Activated T-cell treated with anti-CD3 and anti-CD28 coated beads, Interleukin-2, amount 50 U/mL, for 72 hours (primary cell): ENCODE results near the gene CKS2. TPM values are rescaled to one million over a fixed set of nuclear protein-coding genes. Genes with fewer than 3 reads are reported as not detected.

Experiments
- ATAC-seq, 2 donors: fragments of 150-1000 bp; cut with Tn5 transposase; replicated peaks in 1 of 2; 2 replicates each; pipeline ENCODE4 v1.10.0; 2021; ENCODE audit warnings: moderate library complexity in 2 of 2, mild to moderate bottlenecking in 1 of 2
- DNase-seq, 2 donors: peaks; one replicate each; pipeline ENCODE4 v3.0.0; 2021 to 2022; ENCODE audit warnings: mixed read lengths in 1 of 2
- H3K27ac Mint-ChIP-seq: one replicate; pipeline ENCODE4 v1.8.0; 2022; ENCODE audit warnings: mild to moderate bottlenecking, moderate library complexity, mixed read lengths
- H3K27me3 Mint-ChIP-seq: one replicate; pipeline ENCODE4 v1.8.0; 2022; ENCODE audit warnings: low read depth, mixed read lengths
- H3K36me3 Mint-ChIP-seq, 2 donors: one replicate each; pipeline ENCODE4 v1.8.0; 2022; ENCODE audit warnings: mixed read lengths in 2 of 2, mild to moderate bottlenecking in 1 of 2; ENCODE audit not compliant: insufficient read depth in 2 of 2
- H3K4me1 Mint-ChIP-seq: one replicate; pipeline ENCODE4 v1.8.0; 2022; ENCODE audit warnings: low read depth, mixed read lengths
- H3K4me3 Mint-ChIP-seq, 2 donors: one replicate each; pipeline ENCODE4 v1.8.0; 2022; ENCODE audit warnings: mild to moderate bottlenecking in 2 of 2, mixed read lengths in 2 of 2, moderate library complexity in 2 of 2
- H3K9me3 Mint-ChIP-seq, 2 donors: one replicate each; pipeline ENCODE4 v1.8.0; 2022; ENCODE audit warnings: mixed read lengths in 2 of 2
- total RNA-seq, 2 donors: library from RNA; stranded (reverse); gene quantifications; one replicate each; pipeline ENCODE4 v1.2.3, GENCODE V29; 2022

The CKS2 gene
- total RNA-seq, 2 donors from 2014 or later: 145 to 155 TPM

DNA sequence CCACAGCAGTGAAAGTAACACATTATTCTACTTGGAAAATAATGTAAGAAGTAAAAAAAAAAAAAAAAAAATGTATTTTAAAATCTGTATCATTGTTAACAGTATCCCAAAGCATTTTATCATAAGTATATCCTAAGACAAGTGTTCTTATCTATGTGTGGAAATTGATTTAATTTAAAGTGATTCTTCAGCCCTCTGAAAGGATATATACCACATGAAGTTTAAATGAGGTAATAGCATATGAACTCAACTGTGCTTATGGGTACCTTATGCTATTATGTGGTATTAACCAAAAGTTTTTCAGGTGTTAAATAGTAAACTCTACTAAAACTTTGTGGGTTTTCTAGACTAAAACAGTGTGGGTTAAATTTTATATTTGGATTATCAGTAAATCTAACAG is 4.5 kb downstream of the CKS2 start:
- H3K27ac Mint-ChIP-seq: peak overlapping the region; percentile 89
- no peak for DNase-seq
- H3K4me1 Mint-ChIP-seq: peaks cover 71% of the 10 kb centered on the region
- no peak for ATAC-seq
- no peaks in the 10 kb centered on the region for H3K27me3 Mint-ChIP-seq
- H3K9me3 Mint-ChIP-seq: no peaks in the 10 kb centered on the region
- H3K36me3 Mint-ChIP-seq: peaks cover 6 to 42% of the 10 kb centered on the region in 2 donors
- peak overlapping the region in 1 of 2 donors; percentile 93 for H3K4me3 Mint-ChIP-seq

DNA sequence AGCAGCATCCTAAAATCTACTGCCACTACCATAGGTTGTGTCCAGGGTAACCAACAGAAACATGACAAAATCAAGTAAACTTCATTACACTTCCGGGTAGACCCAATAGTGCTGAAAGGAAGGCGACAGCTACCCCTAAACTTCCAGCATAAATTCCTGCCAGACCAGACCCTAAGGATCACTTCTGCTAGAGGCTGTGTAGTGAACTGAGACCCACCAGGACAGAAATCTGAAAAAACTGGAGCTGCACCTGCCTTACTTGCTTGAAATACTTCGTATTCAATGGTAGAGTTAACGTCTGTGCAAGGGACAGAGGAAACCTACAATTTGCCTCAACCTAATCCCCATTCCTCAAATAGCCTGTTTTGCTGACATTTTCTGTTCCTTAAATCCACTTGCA is 6.3 kb downstream of the CKS2 start:
- ATAC-seq (no peak), DNase-seq (no peak)
- Mint-ChIP-seq H3K4me1 (peaks cover 89% of the 10 kb centered on the region), H3K9me3 (no peaks in the 10 kb centered on the region), H3K27ac (peak overlapping the region; percentile 99), H3K27me3 (no peaks in the 10 kb centered on the region), H3K4me3 (peak overlapping the region; percentile 89 to 95), H3K36me3 (peaks cover 5 to 42% of the 10 kb centered on the region in 2 donors)

DNA sequence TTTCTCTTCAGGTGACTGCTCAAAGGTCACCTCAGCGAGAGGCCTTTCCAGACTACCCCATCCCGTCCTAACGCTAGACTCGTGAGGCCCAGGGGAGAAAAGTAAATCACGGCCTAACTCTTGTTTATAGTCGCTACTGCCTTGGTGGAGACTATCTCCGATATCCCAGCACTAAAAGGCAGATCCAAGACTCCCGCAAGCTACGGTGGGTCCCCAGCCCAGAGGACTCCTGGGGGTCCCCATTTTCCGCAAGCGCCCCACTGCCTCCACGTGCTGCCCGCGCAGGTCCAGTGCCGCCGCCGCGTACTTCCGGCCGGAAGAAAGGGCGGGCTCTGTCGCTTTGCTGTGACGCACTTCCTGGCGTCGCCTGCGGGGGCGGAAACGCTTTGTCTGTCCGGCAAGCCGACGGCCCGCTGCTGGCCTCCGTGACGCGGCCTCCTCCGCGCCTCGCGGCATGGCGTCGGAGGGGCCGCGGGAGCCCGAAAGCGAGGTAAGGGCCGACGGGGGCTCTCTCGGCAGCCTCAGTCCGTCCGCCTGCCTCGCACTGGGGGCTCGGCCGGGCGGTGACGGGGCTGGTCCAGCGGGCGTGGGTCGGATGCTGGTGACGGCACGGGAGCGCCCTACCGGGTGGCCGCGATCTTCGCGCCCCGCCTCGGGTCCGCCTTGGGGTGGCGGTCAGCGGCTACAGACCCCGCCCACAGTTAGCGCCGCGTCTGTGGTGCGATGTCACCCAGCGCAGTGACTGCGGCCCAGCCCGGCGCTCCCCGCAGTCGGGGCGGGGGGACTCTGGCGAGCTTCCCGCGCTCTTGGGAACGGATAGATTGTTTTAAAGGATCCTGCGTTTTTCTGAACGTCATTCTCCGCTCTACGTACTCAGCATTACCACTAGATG is 7.4 kb downstream of the CKS2 start, which contains the start of gene SECISBP2:
Gene SECISBP2, plus strand, starts transcription at position 378 of the 892 bp plus-strand sequence. Its CDS starts 77 bp downstream, at position 455.
- peaks cover 9 to 33% of the 10 kb centered on the region in 2 donors for H3K36me3 Mint-ChIP-seq
- H3K4me1 Mint-ChIP-seq: peaks cover 91% of the 10 kb centered on the region
- ATAC-seq (peak; percentile 92 to 93), DNase-seq (peak; percentile 97)
- H3K9me3 Mint-ChIP-seq: no peaks in the 10 kb centered on the region
- H3K27ac Mint-ChIP-seq: peak within 1 kb of the TSS; percentile 99
- peak within 1 kb of the TSS; percentile 89 to 95 for H3K4me3 Mint-ChIP-seq
- no peaks in the 10 kb centered on the region for H3K27me3 Mint-ChIP-seq

DNA sequence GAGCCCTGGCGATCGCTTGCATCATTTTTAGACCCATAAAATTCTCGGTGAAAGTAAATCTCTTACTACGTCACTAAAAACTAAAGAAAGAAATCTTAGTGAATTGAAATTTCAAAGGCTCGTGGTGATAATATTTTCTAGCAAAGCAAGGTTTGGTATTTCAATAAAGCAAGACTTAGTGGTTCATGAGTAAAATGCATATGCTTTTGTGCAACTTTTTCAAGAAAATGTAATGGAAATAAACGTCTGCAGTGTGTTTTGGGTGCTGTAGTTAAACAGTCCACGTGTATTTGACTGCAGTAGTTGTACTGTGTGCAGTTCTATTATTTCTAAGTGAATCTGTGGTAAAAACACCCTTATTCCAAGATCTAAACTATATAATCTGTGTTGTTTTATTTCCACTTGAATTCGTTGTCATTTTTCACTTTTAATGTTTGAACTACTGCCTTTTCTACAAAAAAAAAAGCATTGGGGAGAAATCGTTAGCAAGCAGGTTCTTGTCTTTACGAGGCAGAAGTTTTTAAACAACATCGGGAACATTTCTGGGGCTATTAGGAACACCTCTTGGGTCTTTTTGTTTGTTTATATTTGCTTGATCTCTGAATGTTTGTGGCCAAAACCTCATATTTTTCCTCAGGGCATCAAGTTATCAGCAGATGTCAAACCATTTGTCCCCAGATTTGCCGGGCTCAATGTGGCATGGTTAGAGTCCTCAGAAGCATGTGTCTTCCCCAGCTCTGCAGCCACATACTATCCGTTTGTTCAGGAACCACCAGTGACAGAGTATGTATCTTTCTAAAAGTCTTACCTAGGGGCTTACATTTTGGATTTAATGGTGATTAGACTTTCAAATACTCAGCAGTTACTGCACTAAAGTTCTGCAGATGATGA is 8.3 kb downstream of the CKS2 start:
- DNase-seq (peak in 1 of 2 donors; percentile 15), ATAC-seq (no peak)
- Mint-ChIP-seq H3K4me1 (peaks cover 89% of the 10 kb centered on the region), H3K9me3 (no peaks in the 10 kb centered on the region), H3K27me3 (no peaks in the 10 kb centered on the region), H3K27ac (peak overlapping the region; percentile 99), H3K4me3 (peak overlapping the region; percentile 89 to 95), H3K36me3 (peaks cover 9 to 33% of the 10 kb centered on the region in 2 donors)

DNA sequence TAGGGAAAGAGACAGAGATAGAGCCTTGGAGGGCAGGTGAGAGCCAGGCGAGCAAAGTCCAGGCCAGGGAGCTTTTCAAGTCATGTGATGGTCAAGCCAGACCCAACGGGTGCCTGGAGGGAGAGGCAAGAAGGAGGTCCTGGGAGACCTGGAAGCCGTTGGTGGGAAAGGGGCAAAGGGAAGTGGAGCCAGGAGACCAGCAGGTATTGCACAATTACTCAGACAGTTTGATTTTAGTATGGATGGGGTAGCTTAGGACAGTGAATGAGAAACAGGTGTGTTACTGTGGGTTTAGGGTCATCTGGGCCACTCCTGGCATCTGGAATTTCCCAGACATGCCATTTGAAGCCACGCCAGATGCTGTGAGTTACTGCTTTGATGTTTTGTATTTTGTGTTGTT is 12.4 kb downstream of the CKS2 start:
- no peaks in the 10 kb centered on the region for H3K27me3 Mint-ChIP-seq
- peak overlapping the region; percentile 64 for H3K27ac Mint-ChIP-seq
- no peak for DNase-seq
- H3K9me3 Mint-ChIP-seq: no peaks in the 10 kb centered on the region
- no peak overlapping the region for H3K4me3 Mint-ChIP-seq
- no peak for ATAC-seq
- H3K36me3 Mint-ChIP-seq: peaks cover 4 to 5% of the 10 kb centered on the region in 2 donors
- peaks cover 58% of the 10 kb centered on the region for H3K4me1 Mint-ChIP-seq

DNA sequence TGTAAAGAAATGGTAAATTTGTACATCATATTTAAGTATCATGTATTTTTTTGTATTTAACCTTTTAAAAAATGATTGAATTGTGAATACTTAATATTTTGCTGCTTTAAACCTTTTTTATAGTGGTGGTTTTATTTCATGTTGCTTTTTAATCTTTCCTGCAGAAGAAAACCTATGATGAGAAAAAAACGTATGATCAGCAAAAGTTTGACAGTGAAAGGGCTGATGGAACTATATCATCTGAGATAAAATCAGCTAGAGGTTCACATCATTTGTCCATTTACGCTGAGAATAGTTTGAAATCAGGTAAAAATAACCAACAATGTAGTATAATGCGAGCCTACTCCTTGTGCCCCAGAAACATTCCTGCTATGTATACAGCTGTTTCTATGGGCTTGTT is 14.7 kb downstream of the CKS2 start:
- no peak for DNase-seq
- Mint-ChIP-seq H3K9me3 (no peaks in the 10 kb centered on the region), H3K27ac (peak overlapping the region; percentile 49), H3K27me3 (no peaks in the 10 kb centered on the region), H3K4me3 (no peak overlapping the region), H3K36me3 (peaks cover 6 to 8% of the 10 kb centered on the region in 2 donors), H3K4me1 (peaks cover 39% of the 10 kb centered on the region)
- no peak for ATAC-seq

DNA sequence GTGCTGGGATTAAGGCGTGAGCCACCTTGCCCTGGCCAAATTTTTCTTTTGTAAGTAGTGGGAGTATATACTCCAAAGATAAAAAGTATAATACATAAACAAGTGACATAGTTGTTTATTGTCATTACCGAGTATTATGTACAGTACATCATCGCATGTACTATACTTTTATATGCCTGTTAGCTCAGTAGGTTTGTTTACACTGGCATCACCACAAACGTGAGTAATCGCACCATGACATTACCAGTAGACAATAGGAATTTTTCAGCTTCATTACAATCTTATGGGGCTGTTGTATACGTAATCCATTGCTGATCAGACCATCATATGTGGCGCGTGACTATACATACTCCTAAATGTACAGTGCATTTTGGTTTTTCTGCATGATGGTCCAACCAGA is 17.1 kb downstream of the CKS2 start:
- peaks cover 16% of the 10 kb centered on the region for H3K4me1 Mint-ChIP-seq
- no peak overlapping the region for H3K4me3 Mint-ChIP-seq
- no peaks in the 10 kb centered on the region for H3K9me3 Mint-ChIP-seq
- peaks cover 4 to 5% of the 10 kb centered on the region in 2 donors for H3K36me3 Mint-ChIP-seq
- no peak for ATAC-seq
- H3K27me3 Mint-ChIP-seq: no peaks in the 10 kb centered on the region
- H3K27ac Mint-ChIP-seq: no peak overlapping the region
- no peak for DNase-seq

DNA sequence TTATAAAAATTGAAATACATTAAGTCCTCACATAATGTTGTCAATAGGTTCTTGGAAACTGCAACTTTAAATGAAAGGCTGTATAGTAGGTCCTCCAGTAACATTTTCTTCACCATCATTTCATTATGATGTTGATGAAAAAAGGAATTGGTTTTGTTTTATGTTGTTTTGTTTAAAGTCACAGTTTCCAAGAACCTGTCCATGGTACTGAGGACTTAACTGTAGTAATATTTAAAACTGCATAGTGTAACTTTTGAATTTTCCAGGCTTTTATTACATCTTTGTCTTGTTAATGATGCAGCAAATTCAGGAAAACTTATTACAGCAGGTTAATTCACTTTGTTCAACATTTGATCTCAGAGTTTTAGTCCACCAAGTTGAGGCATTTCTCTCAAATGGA is 18.9 kb downstream of the CKS2 start:
- H3K36me3 Mint-ChIP-seq: peaks cover 7 to 16% of the 10 kb centered on the region in 2 donors
- peaks cover 10% of the 10 kb centered on the region for H3K4me1 Mint-ChIP-seq
- no peaks in the 10 kb centered on the region for H3K27me3 Mint-ChIP-seq
- no peaks in the 10 kb centered on the region for H3K9me3 Mint-ChIP-seq
- no peak overlapping the region for H3K4me3 Mint-ChIP-seq
- DNase-seq (no peak), ATAC-seq (no peak)
- peak overlapping the region; percentile 5 for H3K27ac Mint-ChIP-seq

DNA sequence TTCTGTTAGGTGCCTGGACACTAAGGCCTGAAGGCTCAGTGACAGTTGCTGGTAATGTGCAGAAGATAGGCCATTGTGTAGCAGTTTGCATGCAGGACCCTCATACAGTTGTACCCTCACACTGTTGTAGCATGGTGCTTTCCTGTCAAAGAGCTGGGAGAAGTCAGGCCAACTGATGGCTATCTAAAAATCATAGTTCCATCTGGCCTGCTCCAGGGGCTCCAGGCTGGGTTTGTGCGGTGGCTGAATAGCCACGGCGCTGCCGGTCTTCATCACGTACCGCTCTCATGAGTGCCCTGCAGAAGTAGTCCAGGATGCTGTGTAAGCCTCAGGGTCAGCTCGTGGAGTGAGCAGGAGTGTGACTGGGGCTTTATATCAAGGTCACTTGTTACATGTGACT is 19.5 kb downstream of the CKS2 start:
- ATAC-seq (no peak), DNase-seq (no peak)
- Mint-ChIP-seq H3K9me3 (no peaks in the 10 kb centered on the region), H3K27ac (no peak overlapping the region), H3K4me3 (no peak overlapping the region), H3K36me3 (peaks cover 7 to 17% of the 10 kb centered on the region in 2 donors), H3K4me1 (peaks cover 10% of the 10 kb centered on the region), H3K27me3 (no peaks in the 10 kb centered on the region)

DNA sequence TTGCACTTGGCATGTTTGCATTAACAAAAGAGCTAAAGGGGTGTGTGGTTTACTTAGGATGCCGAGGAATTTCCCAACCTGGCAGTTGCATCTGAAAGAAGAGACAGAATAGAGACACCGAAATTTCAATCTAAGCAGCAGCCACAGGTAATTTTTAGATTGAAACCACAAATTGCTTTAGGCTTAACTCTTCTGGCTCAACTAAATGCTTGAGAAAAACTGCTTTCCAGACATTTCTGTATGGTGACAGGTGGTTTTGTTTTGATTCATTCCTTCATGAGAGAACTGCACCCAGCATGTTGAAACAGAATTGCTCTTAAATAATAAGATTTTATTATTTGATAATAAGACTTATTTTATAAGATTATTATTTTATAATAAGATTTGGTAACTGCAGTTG is 28.8 kb downstream of the CKS2 start:
- Mint-ChIP-seq H3K27me3 (no peaks in the 10 kb centered on the region), H3K9me3 (peaks cover 0 to 3% of the 10 kb centered on the region in 2 donors), H3K27ac (peak overlapping the region; percentile 91), H3K4me1 (peaks cover 71% of the 10 kb centered on the region), H3K4me3 (peak overlapping the region; percentile 66 to 73), H3K36me3 (peaks cover 8 to 55% of the 10 kb centered on the region in 2 donors)
- ATAC-seq (peak; percentile 51 to 53), DNase-seq (no peak)

DNA sequence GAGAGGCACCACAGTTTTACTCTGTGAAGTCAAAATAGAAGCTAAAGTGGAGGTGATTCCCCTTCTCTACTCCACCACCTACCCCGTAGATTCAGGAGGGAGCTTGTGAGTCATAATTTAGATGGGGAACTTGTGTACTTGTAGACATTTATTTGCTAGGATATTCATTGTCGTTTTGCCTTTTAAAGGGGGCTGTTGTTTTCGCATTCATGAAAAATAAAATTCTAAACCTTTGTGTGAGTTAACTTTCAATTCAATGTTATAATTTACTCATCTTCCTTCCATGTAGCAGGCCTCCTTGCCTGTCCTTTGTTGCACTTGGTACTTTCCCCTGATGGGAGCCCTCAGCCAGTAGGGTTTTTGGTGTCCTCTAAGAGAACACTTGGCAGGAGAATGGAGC is 29.3 kb downstream of the CKS2 start:
- DNase-seq (no peak), ATAC-seq (peak; percentile 93 to 95)

DNA sequence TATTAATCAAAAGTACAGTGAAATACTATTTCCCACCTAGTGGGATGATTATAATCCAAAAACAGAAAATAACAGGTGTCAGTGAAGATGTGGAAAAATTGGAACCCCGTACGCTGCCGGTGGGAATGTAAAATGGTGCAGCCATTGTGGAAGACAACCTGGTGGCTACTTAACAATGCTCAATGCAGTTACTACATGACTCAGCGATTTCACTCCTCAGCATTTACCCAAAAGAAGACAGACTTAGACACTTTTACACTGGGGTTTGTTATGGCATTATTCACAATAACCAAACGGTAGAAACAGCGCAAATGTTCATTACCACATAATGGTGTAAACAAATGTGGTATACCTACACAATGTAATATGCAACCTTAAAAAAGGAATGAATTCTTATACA is 31.2 kb downstream of the CKS2 start:
- Mint-ChIP-seq H3K4me1 (peaks cover 77% of the 10 kb centered on the region), H3K27me3 (no peaks in the 10 kb centered on the region), H3K27ac (peak overlapping the region; percentile 93), H3K4me3 (peak overlapping the region in 1 of 2 donors; percentile 40), H3K36me3 (peaks cover 13 to 70% of the 10 kb centered on the region in 2 donors), H3K9me3 (peaks cover 0 to 3% of the 10 kb centered on the region in 2 donors)
- ATAC-seq (no peak), DNase-seq (no peak)

More for the DNA sequence above, 29.3 kb downstream of the CKS2 start:
- H3K27me3 Mint-ChIP-seq: no peaks in the 10 kb centered on the region
- H3K36me3 Mint-ChIP-seq: peaks cover 9 to 59% of the 10 kb centered on the region in 2 donors
- H3K9me3 Mint-ChIP-seq: peaks cover 0 to 3% of the 10 kb centered on the region in 2 donors
- H3K27ac Mint-ChIP-seq: peak overlapping the region; percentile 81
- peaks cover 76% of the 10 kb centered on the region for H3K4me1 Mint-ChIP-seq
- peak overlapping the region; percentile 66 to 73 for H3K4me3 Mint-ChIP-seq

DNA sequence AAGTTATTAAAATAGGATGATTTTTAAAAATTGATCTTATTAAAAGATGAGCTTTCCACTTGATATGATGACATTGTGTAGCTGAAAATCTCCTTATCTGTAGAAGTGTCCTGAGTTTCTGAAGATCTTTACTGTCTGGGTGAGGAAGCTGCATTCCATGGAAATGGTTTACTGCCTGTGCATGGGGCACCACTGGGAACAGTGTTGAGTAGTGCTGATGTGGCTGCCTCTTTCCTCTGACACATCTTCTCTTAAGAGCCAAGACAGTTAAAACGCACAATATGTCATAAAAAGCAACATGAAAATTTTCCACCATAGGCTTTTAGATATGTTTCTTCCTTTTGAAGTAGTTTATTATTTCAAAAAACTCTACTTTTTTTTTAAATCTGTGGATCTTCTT is 32.0 kb downstream of the CKS2 start:
- Mint-ChIP-seq H3K36me3 (peaks cover 13 to 68% of the 10 kb centered on the region in 2 donors), H3K4me1 (peaks cover 69% of the 10 kb centered on the region), H3K4me3 (no peak overlapping the region), H3K27ac (no peak overlapping the region), H3K27me3 (no peaks in the 10 kb centered on the region), H3K9me3 (peaks cover 0 to 3% of the 10 kb centered on the region in 2 donors)
- ATAC-seq (no peak), DNase-seq (no peak)
